ENCODE data around the gene IRF2. TPM values are rescaled to one million over a fixed set of nuclear protein-coding genes. Genes with fewer than 3 reads are reported as not detected.

The IRF2 gene
- total RNA-seq, 1 donor = 43.8 TPM

GRCh38 chr4:184450743-184451535 lies 23.4 kb downstream of the IRF2 start:
- peak overlapping the region; percentile 47 for H3K27ac ChIP-seq (ENCODE audit: low read depth, low read length)
- peak overlapping the region; percentile 39 for H3K4me2 ChIP-seq (ENCODE audit: insufficient read depth, low read length)

DNA sequence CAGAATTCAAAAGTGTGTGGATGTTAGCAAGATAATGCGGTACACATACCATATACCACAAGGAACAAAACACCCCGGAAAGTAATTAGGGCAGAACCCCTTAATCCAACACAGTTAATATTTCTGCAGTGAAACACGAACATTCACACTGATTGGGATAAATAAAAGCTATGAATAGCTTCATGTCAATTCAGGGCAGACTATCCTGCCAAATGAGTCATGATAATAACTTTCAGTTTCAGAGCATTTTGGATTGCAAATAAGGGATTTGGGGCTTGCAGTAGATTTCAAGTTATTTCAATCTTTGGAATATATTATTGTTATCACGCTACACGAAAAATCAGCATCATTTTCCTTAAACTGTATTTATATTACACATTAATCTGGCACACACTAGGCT lies 24.3 kb downstream of the IRF2 start:
- peak overlapping the region; percentile 93 for H3K4me2 ChIP-seq (ENCODE audit: insufficient read depth, low read length)
- H2AFZ ChIP-seq (ENCODE audit: low read length) = no peak overlapping the region
- peak overlapping the region; percentile 68 for H3K27ac ChIP-seq (ENCODE audit: low read depth, low read length)
- H3K4me3 ChIP-seq (ENCODE audit: insufficient read depth, low read length) = no peak overlapping the region
- DNase-seq (ENCODE audit: insufficient read length, low spot score, missing footprints) = no peak
- peaks cover 42% of the 10 kb centered on the region for H3K4me1 ChIP-seq (ENCODE audit: insufficient read depth, low read length)
- H3K36me3 ChIP-seq (ENCODE audit: insufficient read depth, low read length) = no peaks in the 10 kb centered on the region
- peaks cover 90% of the 10 kb centered on the region for H3K79me2 ChIP-seq (ENCODE audit: insufficient read depth, low read length)
- TF ChIP-seq, protein P1, sequence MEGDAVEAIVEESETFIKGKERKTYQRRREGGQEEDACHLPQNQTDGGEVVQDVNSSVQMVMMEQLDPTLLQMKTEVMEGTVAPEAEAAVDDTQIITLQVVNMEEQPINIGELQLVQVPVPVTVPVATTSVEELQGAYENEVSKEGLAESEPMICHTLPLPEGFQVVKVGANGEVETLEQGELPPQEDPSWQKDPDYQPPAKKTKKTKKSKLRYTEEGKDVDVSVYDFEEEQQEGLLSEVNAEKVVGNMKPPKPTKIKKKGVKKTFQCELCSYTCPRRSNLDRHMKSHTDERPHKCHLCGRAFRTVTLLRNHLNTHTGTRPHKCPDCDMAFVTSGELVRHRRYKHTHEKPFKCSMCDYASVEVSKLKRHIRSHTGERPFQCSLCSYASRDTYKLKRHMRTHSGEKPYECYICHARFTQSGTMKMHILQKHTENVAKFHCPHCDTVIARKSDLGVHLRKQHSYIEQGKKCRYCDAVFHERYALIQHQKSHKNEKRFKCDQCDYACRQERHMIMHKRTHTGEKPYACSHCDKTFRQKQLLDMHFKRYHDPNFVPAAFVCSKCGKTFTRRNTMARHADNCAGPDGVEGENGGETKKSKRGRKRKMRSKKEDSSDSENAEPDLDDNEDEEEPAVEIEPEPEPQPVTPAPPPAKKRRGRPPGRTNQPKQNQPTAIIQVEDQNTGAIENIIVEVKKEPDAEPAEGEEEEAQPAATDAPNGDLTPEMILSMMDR (IDR thresholded peaks at IDR 0.05; ENCODE audit: extremely low read depth, low read depth, low read length) = no peak
- peaks cover 27% of the 10 kb centered on the region for H4K20me1 ChIP-seq (ENCODE audit: insufficient read depth, low read length)
- H3K27me3 ChIP-seq (ENCODE audit: insufficient read depth, low read length) = no peaks in the 10 kb centered on the region
- H3K9me3 ChIP-seq (ENCODE audit: low read depth, low read length) = no peaks in the 10 kb centered on the region

More at GRCh38 chr4:184450743-184451535, 23.4 kb downstream of the IRF2 start:
- Histone ChIP-seq H3K4me3 (ENCODE audit: insufficient read depth, low read length) (no peak overlapping the region), H3K27me3 (ENCODE audit: insufficient read depth, low read length) (no peaks in the 10 kb centered on the region), H3K36me3 (ENCODE audit: insufficient read depth, low read length) (no peaks in the 10 kb centered on the region), H3K4me1 (ENCODE audit: insufficient read depth, low read length) (peaks cover 42% of the 10 kb centered on the region), H4K20me1 (ENCODE audit: insufficient read depth, low read length) (peaks cover 22% of the 10 kb centered on the region), H3K9me3 (ENCODE audit: low read depth, low read length) (no peaks in the 10 kb centered on the region), H2AFZ (ENCODE audit: low read length) (no peak overlapping the region), H3K79me2 (ENCODE audit: insufficient read depth, low read length) (peaks cover 90% of the 10 kb centered on the region)
- no peak for DNase-seq (ENCODE audit: insufficient read length, low spot score, missing footprints)
- TF ChIP-seq, protein P1 (IDR thresholded peaks at IDR 0.05; ENCODE audit: extremely low read depth, low read depth, low read length) = no peak

GRCh38 chr4:184448821-184449220 lies 25.5 kb downstream of the IRF2 start:
- peaks cover 38% of the 10 kb centered on the region for H4K20me1 ChIP-seq (ENCODE audit: insufficient read depth, low read length)
- H3K27ac ChIP-seq (ENCODE audit: low read depth, low read length) = peak overlapping the region; percentile 68
- no peaks in the 10 kb centered on the region for H3K36me3 ChIP-seq (ENCODE audit: insufficient read depth, low read length)
- H3K4me1 ChIP-seq (ENCODE audit: insufficient read depth, low read length) = peaks cover 43% of the 10 kb centered on the region
- peaks cover 90% of the 10 kb centered on the region for H3K79me2 ChIP-seq (ENCODE audit: insufficient read depth, low read length)
- H3K4me3 ChIP-seq (ENCODE audit: insufficient read depth, low read length) = peak overlapping the region; percentile 74
- peak; percentile 87 for DNase-seq (ENCODE audit: insufficient read length, low spot score, missing footprints)
- peak overlapping the region; percentile 61 for H2AFZ ChIP-seq (ENCODE audit: low read length)
- H3K9me3 ChIP-seq (ENCODE audit: low read depth, low read length) = no peaks in the 10 kb centered on the region
- TF ChIP-seq, protein P1 (IDR thresholded peaks at IDR 0.05; ENCODE audit: extremely low read depth, low read depth, low read length) = no peak
- H3K4me2 ChIP-seq (ENCODE audit: insufficient read depth, low read length) = peak overlapping the region; percentile 93
- H3K27me3 ChIP-seq (ENCODE audit: insufficient read depth, low read length) = no peaks in the 10 kb centered on the region

- Histone ChIP-seq H3K36me3 (ENCODE audit: insufficient read depth, low read length) (no peaks in the 10 kb centered on the region), H3K9me3 (ENCODE audit: low read depth, low read length) (no peaks in the 10 kb centered on the region), H3K27me3 (ENCODE audit: insufficient read depth, low read length) (no peaks in the 10 kb centered on the region), H3K27ac (ENCODE audit: low read depth, low read length) (no peak overlapping the region), H3K4me1 (ENCODE audit: insufficient read depth, low read length) (peaks cover 37% of the 10 kb centered on the region), H3K4me3 (ENCODE audit: insufficient read depth, low read length) (no peak overlapping the region), H3K79me2 (ENCODE audit: insufficient read depth, low read length) (peaks cover 91% of the 10 kb centered on the region), H2AFZ (ENCODE audit: low read length) (no peak overlapping the region), H4K20me1 (ENCODE audit: insufficient read depth, low read length) (peaks cover 40% of the 10 kb centered on the region), H3K4me2 (ENCODE audit: insufficient read depth, low read length) (peak overlapping the region; percentile 93)
- DNase-seq (ENCODE audit: insufficient read length, low spot score, missing footprints) = no peak
- TF ChIP-seq, protein P1 (IDR thresholded peaks at IDR 0.05; ENCODE audit: extremely low read depth, low read depth, low read length) = no peak
Measured at GRCh38 chr4:184448141-184448540, 26.2 kb downstream of the IRF2 start.
